CD4-positive, alpha-beta T cell (primary cell): ENCODE measurements around the gene USP37. TPM values are rescaled to one million over a fixed set of nuclear protein-coding genes. Genes with fewer than 3 reads are reported as not detected.

Source experiments
- ATAC-seq: fragments of 200-7000 bp; cut with Tn5 transposase; one replicate; pipeline ENCODE4 v1.10.0; 2022; ENCODE audit warnings: mild to moderate bottlenecking; ENCODE audit not compliant: poor library complexity
- CTCF ChIA-PET: fragments of 350-600 bp; sonication (Branson Sonifier 250); formaldehyde crosslinking; loops from one replicate; lab custom pipeline; 2021; ENCODE audit warnings: antibody characterized with exemption, inconsistent platforms; lab: Charles Lee
- POLR2A ChIA-PET: fragments of 350-600 bp; sonication (Branson Sonifier 250); formaldehyde crosslinking; loops from one replicate; lab custom pipeline; 2021; ENCODE audit warnings: antibody characterized with exemption, inconsistent platforms; lab: Charles Lee
- DNase-seq, 14 experiments: peaks; one replicate each; pipeline ENCODE4 v3.0.0-alpha.2; 2013 to 2020; ENCODE audit warnings: mixed read lengths in 2 of 14
- H3K27ac ChIP-seq, 2 donors: one replicate each; pipeline versions ENCODE4 v1.5.1 to v1.7.0; 2013; ENCODE audit warnings: low read length in 2 of 2, low read depth in 1 of 2, mild to moderate bottlenecking in 1 of 2
- H3K27me3 ChIP-seq, 2 experiments: 1 replicate in 1 of 2; 2 replicates in 1 of 2; pipeline versions ENCODE4 v1.6.1 to v1.7.0; 2013; ENCODE audit warnings: low read length in 2 of 2, control low read depth in 1 of 2, mild to moderate bottlenecking in 1 of 2, moderate library complexity in 1 of 2; ENCODE audit not compliant: insufficient read depth in 2 of 2, control insufficient read depth in 1 of 2
- H3K36me3 ChIP-seq: one replicate; pipeline ENCODE4 v1.6.1; 2013; ENCODE audit warnings: low read length, control low read depth; ENCODE audit not compliant: insufficient read depth
- H3K4me1 ChIP-seq: one replicate; pipeline ENCODE4 v1.6.1; 2013; ENCODE audit warnings: low read length, control low read depth; ENCODE audit not compliant: insufficient read depth
- H3K4me3 ChIP-seq: one replicate; pipeline ENCODE4 v1.5.1; 2013; ENCODE audit warnings: mild to moderate bottlenecking, low read length, moderate library complexity
- H3K9me3 ChIP-seq, 2 experiments: 1 replicate in 1 of 2; 2 replicates in 1 of 2; pipeline versions ENCODE4 v1.6.1 to v1.7.0; 2013; ENCODE audit warnings: low read length in 2 of 2, mild to moderate bottlenecking in 2 of 2, control low read depth in 1 of 2, moderate library complexity in 1 of 2; ENCODE audit not compliant: control insufficient read depth in 1 of 2, insufficient read depth in 1 of 2
- H3K27ac Mint-ChIP-seq: one replicate; pipeline ENCODE4 v1.8.0; 2020; ENCODE audit warnings: mixed read lengths
- H3K27me3 Mint-ChIP-seq: one replicate; pipeline ENCODE4 v1.8.0; 2021; ENCODE audit warnings: mixed read lengths
- H3K36me3 Mint-ChIP-seq: one replicate; pipeline ENCODE4 v1.8.0; 2021; ENCODE audit warnings: low read depth, mixed read lengths
- H3K4me1 Mint-ChIP-seq: one replicate; pipeline ENCODE4 v1.8.0; 2021; ENCODE audit warnings: low read depth, mixed read lengths
- H3K4me3 Mint-ChIP-seq: one replicate; pipeline ENCODE4 v1.8.0; 2020; ENCODE audit warnings: mild to moderate bottlenecking, mixed read lengths
- H3K9me3 Mint-ChIP-seq: one replicate; pipeline ENCODE4 v1.8.0; 2020; ENCODE audit warnings: mixed read lengths
- intact Hi-C, 2 experiments: fragments of 100-400 bp; cut with DNase I in 1 of 2; cut with micrococcal nuclease in 1 of 2; formaldehyde crosslinking; loops; one replicate each; pipeline versions ENCODE4 v1.15.1 to v1.9.0; 2023 to 2025; cut with DNase I, micrococcal nuclease
- total RNA-seq, 174 experiments: library from RNA in 2 of 174; stranded (reverse) in 2 of 174; gene quantifications; one replicate each; pipeline ENCODE4 v1.2.3 and lab custom pipeline; 2021 to 2026
- TF ChIP-seq, protein P1 (sequence below): fragments of 200-600 bp; IDR thresholded peaks from one replicate; pipeline ENCODE4 v1.8.0; 2022; ENCODE audit warnings: antibody characterized with exemption, mild to moderate bottlenecking

USP37 gene
- total RNA-seq, 2 experiments from 2014 or later: 20.2 to 24.4 TPM

DNA sequence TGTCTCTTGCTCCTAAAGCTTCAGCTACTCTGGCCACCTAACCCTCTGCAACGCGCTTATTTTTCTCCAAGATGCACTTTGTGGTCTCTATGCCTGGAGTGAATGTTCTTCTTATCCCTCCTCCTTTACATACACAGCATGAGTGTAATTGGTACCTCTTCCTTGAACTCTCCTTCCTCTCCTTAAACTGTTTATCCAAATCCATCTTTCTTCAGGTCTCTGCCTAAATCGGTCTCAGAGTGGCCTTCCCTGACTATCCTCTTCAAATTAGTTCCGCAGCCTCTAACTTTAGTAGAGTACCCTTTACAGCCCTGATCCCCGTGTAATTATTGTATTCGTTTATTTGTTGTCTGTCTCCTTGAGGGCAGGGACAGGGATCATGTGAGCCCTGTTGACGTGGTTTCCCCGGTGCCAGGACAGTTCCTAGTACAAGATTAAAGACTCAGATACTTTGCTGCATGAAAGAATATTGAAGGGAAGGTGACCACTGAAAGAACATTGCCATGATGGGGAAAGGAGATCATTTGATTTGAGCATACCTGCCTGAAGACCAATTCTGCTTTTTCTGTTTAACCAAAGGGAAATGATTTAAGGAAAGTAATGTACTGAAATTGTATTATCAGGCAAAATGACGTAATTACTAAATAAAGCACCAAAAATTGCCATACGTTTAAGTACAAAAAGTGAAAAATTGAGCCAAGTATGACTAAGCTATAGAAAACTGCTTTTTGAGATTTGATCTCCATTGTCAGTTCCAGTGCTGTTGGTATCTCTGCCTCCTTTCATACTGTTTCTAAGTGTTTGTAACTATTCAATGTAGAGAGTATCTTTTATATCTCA lies 1.7 kb upstream of the USP37 start:
- Histone ChIP-seq H3K27me3 (no peaks in the 10 kb centered on the region), H3K27ac (peak overlapping the region; percentile 98 to 99), H3K36me3 (peaks cover 23% of the 10 kb centered on the region), H3K9me3 (no peaks in the 10 kb centered on the region), H3K4me3 (peak overlapping the region; percentile 77), H3K4me1 (peaks cover 36% of the 10 kb centered on the region)
- H3K36me3 Mint-ChIP-seq: peaks cover 68% of the 10 kb centered on the region
- peak overlapping the region; percentile 97 for H3K27ac Mint-ChIP-seq
- TF ChIP-seq, protein P1, sequence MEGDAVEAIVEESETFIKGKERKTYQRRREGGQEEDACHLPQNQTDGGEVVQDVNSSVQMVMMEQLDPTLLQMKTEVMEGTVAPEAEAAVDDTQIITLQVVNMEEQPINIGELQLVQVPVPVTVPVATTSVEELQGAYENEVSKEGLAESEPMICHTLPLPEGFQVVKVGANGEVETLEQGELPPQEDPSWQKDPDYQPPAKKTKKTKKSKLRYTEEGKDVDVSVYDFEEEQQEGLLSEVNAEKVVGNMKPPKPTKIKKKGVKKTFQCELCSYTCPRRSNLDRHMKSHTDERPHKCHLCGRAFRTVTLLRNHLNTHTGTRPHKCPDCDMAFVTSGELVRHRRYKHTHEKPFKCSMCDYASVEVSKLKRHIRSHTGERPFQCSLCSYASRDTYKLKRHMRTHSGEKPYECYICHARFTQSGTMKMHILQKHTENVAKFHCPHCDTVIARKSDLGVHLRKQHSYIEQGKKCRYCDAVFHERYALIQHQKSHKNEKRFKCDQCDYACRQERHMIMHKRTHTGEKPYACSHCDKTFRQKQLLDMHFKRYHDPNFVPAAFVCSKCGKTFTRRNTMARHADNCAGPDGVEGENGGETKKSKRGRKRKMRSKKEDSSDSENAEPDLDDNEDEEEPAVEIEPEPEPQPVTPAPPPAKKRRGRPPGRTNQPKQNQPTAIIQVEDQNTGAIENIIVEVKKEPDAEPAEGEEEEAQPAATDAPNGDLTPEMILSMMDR: no peak
- DNase-seq: peak in 3 of 14 experiments; percentile 48 to 62 (median 50)
- no peak for ATAC-seq
- no peaks in the 10 kb centered on the region for H3K9me3 Mint-ChIP-seq
- POLR2A ChIA-PET: interaction anchor here (1.3 kb wide), 1 partner anchor 300 kb away, joined by 3 read pairs; the partner anchor contains the start of genes AAMP and PNKD
- peaks cover 73% of the 10 kb centered on the region for H3K4me1 Mint-ChIP-seq
- H3K4me3 Mint-ChIP-seq: peak overlapping the region; percentile 96
- intact Hi-C loops: loop anchor here (2.0 to 10.0 kb wide), 11 partner anchors 87 to 975 kb away; partner anchors contain the start of genes ARPC2 (in 1 of the 2), BCS1L (in 1 of the 2), CHPF (in 1 of the 2) and CNPPD1 (in 1 of the 2)
- CTCF ChIA-PET: interaction anchor here (1.0 to 1.4 kb wide), 2 partner anchors 89 to 141 kb away, joined by 3 to 4 read pairs; partner anchors contain the start of gene TTLL4
- no peaks in the 10 kb centered on the region for H3K27me3 Mint-ChIP-seq

DNA sequence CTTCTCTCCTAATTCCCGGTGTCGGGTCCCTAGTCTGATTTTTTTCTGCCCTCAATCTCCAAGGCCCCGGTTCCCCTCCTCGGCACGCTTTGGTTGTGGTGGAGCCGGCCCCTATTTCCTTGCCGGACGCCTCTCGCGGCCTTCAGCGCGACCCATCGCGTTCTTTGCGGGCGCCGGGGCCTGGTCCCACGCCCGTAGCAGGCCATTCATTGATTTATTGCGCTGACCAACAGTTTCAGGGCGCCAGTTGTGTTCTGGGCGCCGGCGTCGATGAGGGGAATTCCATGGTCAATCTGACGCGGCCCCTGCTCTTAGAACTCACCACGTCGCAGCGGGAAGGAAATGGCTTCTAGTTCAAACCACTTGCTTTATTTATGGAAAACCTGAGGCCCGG lies 884 bp upstream of the USP37 start:
- DNase-seq: peak; percentile 14 to 89 (median 34)
- H3K36me3 ChIP-seq: peaks cover 24% of the 10 kb centered on the region
- ATAC-seq: no peak
- H3K9me3 ChIP-seq: no peaks in the 10 kb centered on the region
- no peaks in the 10 kb centered on the region for H3K9me3 Mint-ChIP-seq
- no peaks in the 10 kb centered on the region for H3K27me3 Mint-ChIP-seq
- H3K27ac ChIP-seq: peak overlapping the region; percentile 98 to 99
- H3K27ac Mint-ChIP-seq: peak overlapping the region; percentile 97
- no peaks in the 10 kb centered on the region for H3K27me3 ChIP-seq
- ChIA-PET CTCF (no interaction called here), POLR2A (no interaction called here)
- peak overlapping the region; percentile 96 for H3K4me3 Mint-ChIP-seq
- H3K4me3 ChIP-seq: peak overlapping the region; percentile 77
- H3K36me3 Mint-ChIP-seq: peaks cover 66% of the 10 kb centered on the region
- peaks cover 35% of the 10 kb centered on the region for H3K4me1 ChIP-seq
- peaks cover 73% of the 10 kb centered on the region for H3K4me1 Mint-ChIP-seq
- TF ChIP-seq, protein P1: no peak
- intact Hi-C loops: loop anchor here (2.0 to 10.0 kb wide), 8 partner anchors 88 to 976 kb away; partner anchors contain the start of genes BCS1L (in 1 of the 2), CHPF (in 1 of the 2), CTDSP1 (in 1 of the 2) and DNPEP (in 1 of the 2)

DNA sequence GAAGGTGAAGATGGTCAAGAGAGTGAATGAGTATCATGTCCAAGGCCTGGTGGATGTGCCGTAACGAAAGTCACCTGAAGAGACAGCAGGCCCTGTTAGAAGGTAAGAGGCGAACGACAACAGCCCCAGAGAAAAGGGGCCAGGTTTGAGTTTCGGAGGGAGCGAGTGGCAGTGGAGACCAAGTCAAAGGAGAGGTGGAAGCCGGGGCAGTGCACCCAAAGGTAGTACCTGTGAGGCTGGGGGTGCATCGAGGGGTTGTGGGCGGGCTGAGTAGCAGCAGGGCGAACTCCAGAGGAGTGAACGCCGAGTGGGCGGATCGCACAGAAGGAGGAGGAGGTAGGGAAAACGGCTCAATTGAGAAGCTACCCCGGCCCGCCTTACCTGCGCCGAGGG lies 358 bp downstream of the USP37 start:
- peak in 2 of 14 experiments; percentile 62 to 80 for DNase-seq
- peaks cover 19% of the 10 kb centered on the region for H3K36me3 ChIP-seq
- intact Hi-C loops: loop anchor here (1.0 to 10.0 kb wide), 11 partner anchors 90 to 977 kb away; partner anchors contain the start of genes AAMP (in 2 of the 2), PNKD (in 2 of the 2), TTLL4 (in 2 of the 2) and BCS1L (in 1 of the 2)
- ChIA-PET CTCF (no interaction called here), POLR2A (interaction anchor here (0.8 to 1.4 kb wide), 7 partner anchors 9 to 820 kb away, joined by 3 to 5 read pairs (median 4); partner anchors contain the start of genes CTDSP1, DNPEP and TUBA4A)
- no peaks in the 10 kb centered on the region for H3K9me3 Mint-ChIP-seq
- TF ChIP-seq, protein P1: no peak
- peak overlapping the region; percentile 96 for H3K4me3 Mint-ChIP-seq
- peaks cover 75% of the 10 kb centered on the region for H3K4me1 Mint-ChIP-seq
- H3K4me3 ChIP-seq: peak overlapping the region; percentile 77
- H3K27me3 ChIP-seq: no peaks in the 10 kb centered on the region
- H3K4me1 ChIP-seq: peaks cover 32% of the 10 kb centered on the region
- peak; percentile 61 for ATAC-seq
- H3K36me3 Mint-ChIP-seq: peaks cover 64% of the 10 kb centered on the region
- no peaks in the 10 kb centered on the region for H3K27me3 Mint-ChIP-seq
- no peaks in the 10 kb centered on the region for H3K9me3 ChIP-seq
- H3K27ac ChIP-seq: peak overlapping the region; percentile 98 to 99
- peak overlapping the region; percentile 97 for H3K27ac Mint-ChIP-seq
